Measurements from ENCODE around the gene PDE4C. TPM values are rescaled to one million over a fixed set of nuclear protein-coding genes. Genes with fewer than 3 reads are reported as not detected.

PDE4C gene
- polyA plus RNA-seq, 1 donor from 2014 or later: 1.6 TPM

DNA sequence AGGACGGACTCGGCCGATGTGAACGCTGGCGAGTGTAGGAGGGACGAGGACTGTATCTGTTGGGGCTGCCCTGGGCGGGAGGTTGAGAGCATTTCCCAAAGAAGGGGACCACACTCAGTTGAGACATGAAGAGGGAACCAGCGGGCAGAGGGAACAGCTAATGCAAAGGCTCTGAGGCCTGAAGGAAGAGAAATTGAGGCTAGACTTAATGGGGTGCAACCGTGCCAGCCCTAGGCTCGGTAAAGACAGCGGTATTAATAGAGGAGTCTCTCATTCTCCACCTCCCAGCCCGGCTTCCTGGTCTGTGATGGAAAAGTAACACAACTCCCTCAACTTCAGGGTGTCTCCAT lies 32.1 kb downstream of the PDE4C start:
- peak overlapping the region; percentile 77 for H3K4me2 ChIP-seq (ENCODE audit: low read length)
- no peaks in the 10 kb centered on the region for H3K9me3 ChIP-seq (ENCODE audit: low read length)
- H3F3A ChIP-seq (ENCODE audit: insufficient read depth, low read length, poor library complexity, severe bottlenecking): no peaks in the 10 kb centered on the region
- H3K27ac ChIP-seq (ENCODE audit: low read length): no peak overlapping the region
- TF ChIP-seq SMC3 (conservative IDR thresholded peaks at IDR 0.05; ENCODE audit: poor library complexity) (no peak), POLR2AphosphoS5 (IDR thresholded peaks at IDR 0.05) (no peak), TAF1 (IDR thresholded peaks at IDR 0.05; ENCODE audit: low read depth) (no peak), EP300 (conservative IDR thresholded peaks at IDR 0.05; ENCODE audit: poor library complexity, severe bottlenecking) (no peak), EZH2 (IDR thresholded peaks at IDR 0.05; ENCODE audit: borderline replicate concordance, insufficient read depth, low read length, poor library complexity, severe bottlenecking) (no peak), MXI1 (conservative IDR thresholded peaks at IDR 0.05; ENCODE audit: poor library complexity, severe bottlenecking) (no peak), REST (IDR thresholded peaks at IDR 0.05; ENCODE audit: borderline replicate concordance) (no peak), RAD21 (conservative IDR thresholded peaks at IDR 0.05) (no peak)
- TF ChIP-seq, protein P1, sequence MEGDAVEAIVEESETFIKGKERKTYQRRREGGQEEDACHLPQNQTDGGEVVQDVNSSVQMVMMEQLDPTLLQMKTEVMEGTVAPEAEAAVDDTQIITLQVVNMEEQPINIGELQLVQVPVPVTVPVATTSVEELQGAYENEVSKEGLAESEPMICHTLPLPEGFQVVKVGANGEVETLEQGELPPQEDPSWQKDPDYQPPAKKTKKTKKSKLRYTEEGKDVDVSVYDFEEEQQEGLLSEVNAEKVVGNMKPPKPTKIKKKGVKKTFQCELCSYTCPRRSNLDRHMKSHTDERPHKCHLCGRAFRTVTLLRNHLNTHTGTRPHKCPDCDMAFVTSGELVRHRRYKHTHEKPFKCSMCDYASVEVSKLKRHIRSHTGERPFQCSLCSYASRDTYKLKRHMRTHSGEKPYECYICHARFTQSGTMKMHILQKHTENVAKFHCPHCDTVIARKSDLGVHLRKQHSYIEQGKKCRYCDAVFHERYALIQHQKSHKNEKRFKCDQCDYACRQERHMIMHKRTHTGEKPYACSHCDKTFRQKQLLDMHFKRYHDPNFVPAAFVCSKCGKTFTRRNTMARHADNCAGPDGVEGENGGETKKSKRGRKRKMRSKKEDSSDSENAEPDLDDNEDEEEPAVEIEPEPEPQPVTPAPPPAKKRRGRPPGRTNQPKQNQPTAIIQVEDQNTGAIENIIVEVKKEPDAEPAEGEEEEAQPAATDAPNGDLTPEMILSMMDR (IDR thresholded peaks at IDR 0.05; ENCODE audit: poor library complexity, severe bottlenecking): no peak
- H3K79me2 ChIP-seq (replicated peaks; ENCODE audit: insufficient read depth, low read length): no peaks in the 10 kb centered on the region
- H3K9ac ChIP-seq (ENCODE audit: low read length): no peak overlapping the region
- H3K4me3 ChIP-seq (ENCODE audit: low read length): peak overlapping the region; percentile 93
- H3K36me3 ChIP-seq (ENCODE audit: insufficient read depth, low read length): no peaks in the 10 kb centered on the region
- H4K20me1 ChIP-seq (ENCODE audit: insufficient read depth): no peaks in the 10 kb centered on the region
- H3K27me3 ChIP-seq (ENCODE audit: insufficient read depth, low read depth, low read length): no peaks in the 10 kb centered on the region
- no peak overlapping the region for H2AFZ ChIP-seq (ENCODE audit: low read depth, low read length)
- H3K9me2 ChIP-seq (ENCODE audit: insufficient read depth, low read length): no peaks in the 10 kb centered on the region

DNA sequence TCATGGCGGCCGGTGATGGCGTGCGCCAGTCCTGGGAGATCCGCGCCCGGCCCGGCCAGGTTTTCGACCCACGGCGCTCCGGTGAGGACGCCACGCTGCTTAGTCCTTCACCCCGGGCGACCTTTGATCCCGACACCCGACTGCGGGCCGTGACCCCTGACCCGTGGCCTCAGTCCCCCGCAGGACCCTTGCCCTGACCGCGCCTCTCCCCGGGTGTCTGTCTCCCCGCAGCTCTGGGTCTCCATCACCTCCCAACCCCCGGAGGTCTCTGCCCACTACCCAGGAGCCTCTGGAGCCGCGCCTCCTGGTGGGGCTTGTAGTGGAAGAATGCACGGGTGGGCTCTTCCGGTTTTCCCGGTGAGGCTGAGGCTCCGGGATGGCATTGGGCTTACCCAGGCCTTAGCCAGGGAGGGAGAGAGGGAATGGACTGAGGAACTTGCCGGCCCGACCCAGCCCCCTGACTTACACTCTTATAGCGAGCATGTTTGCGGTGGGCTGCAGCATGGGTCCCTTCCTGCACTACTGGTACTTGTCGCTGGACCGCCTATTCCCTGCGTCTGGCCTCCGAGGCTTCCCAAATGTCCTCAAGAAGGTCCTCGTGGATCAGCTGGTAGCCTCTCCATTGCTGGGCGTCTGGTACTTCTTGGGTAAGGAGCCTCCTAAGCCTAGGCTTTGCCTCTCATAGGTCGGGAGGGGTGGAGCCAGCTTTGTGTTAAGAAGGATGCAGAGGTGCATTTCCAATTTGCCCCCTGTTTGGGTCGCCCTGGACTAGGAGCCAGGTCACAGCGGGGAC lies 32.7 kb downstream of the PDE4C start:
- H4K20me1 ChIP-seq (ENCODE audit: insufficient read depth): no peaks in the 10 kb centered on the region
- H2AFZ ChIP-seq (ENCODE audit: low read depth, low read length): peak overlapping the region; percentile 43

More for the DNA sequence above, 32.7 kb downstream of the PDE4C start:
- TF ChIP-seq EP300 (conservative IDR thresholded peaks at IDR 0.05; ENCODE audit: poor library complexity, severe bottlenecking): no peak
- TF ChIP-seq EZH2 (IDR thresholded peaks at IDR 0.05; ENCODE audit: borderline replicate concordance, insufficient read depth, low read length, poor library complexity, severe bottlenecking): no peak
- TF ChIP-seq, protein P1 (IDR thresholded peaks at IDR 0.05; ENCODE audit: poor library complexity, severe bottlenecking): no peak
- TF ChIP-seq SMC3 (conservative IDR thresholded peaks at IDR 0.05; ENCODE audit: poor library complexity): peak; percentile 47
- no peak for TF ChIP-seq RAD21 (conservative IDR thresholded peaks at IDR 0.05)
- no peak for TF ChIP-seq TAF1 (IDR thresholded peaks at IDR 0.05; ENCODE audit: low read depth)
- TF ChIP-seq REST (IDR thresholded peaks at IDR 0.05; ENCODE audit: borderline replicate concordance): no peak
- peak; percentile 60 for TF ChIP-seq MXI1 (conservative IDR thresholded peaks at IDR 0.05; ENCODE audit: poor library complexity, severe bottlenecking)
- no peak for TF ChIP-seq POLR2AphosphoS5 (IDR thresholded peaks at IDR 0.05)
- peak overlapping the region; percentile 60 for H3K27ac ChIP-seq (ENCODE audit: low read length)
- no peaks in the 10 kb centered on the region for H3K9me3 ChIP-seq (ENCODE audit: low read length)
- no peaks in the 10 kb centered on the region for H3K9me2 ChIP-seq (ENCODE audit: insufficient read depth, low read length)
- H3K4me3 ChIP-seq (ENCODE audit: low read length): peak overlapping the region; percentile 93
- H3K4me2 ChIP-seq (ENCODE audit: low read length): peak overlapping the region; percentile 77
- no peaks in the 10 kb centered on the region for H3K79me2 ChIP-seq (replicated peaks; ENCODE audit: insufficient read depth, low read length)
- no peaks in the 10 kb centered on the region for H3K36me3 ChIP-seq (ENCODE audit: insufficient read depth, low read length)
- peak overlapping the region; percentile 72 for H3K9ac ChIP-seq (ENCODE audit: low read length)
- H3K27me3 ChIP-seq (ENCODE audit: insufficient read depth, low read depth, low read length): no peaks in the 10 kb centered on the region
- H3F3A ChIP-seq (ENCODE audit: insufficient read depth, low read length, poor library complexity, severe bottlenecking): no peaks in the 10 kb centered on the region

Data from neural cell (in vitro differentiated cells).